Fibroblast of lung (primary cell): ENCODE results near the gene MTM1. TPM values are rescaled to one million over a fixed set of nuclear protein-coding genes. Genes with fewer than 3 reads are reported as not detected.

Experiments used
- DNase-seq, 2 donors: peaks; one replicate each; pipeline versions ENCODE4 v3.0.0 to v3.0.0-alpha.2; 2010; ENCODE audit warnings: low read depth in 2 of 2
- H2AFZ ChIP-seq: 2 replicates; pipeline ENCODE4 v1.5.1; 2012; ENCODE audit warnings: low read length, control low read depth, inconsistent platforms
- H3K27ac ChIP-seq: 2 replicates; pipeline ENCODE4 v1.5.1; 2011; ENCODE audit warnings: low read length, control low read depth; ENCODE audit not compliant: insufficient read depth
- H3K27me3 ChIP-seq: 2 replicates; pipeline ENCODE4 v1.5.1; 2011; ENCODE audit warnings: mild to moderate bottlenecking, low read length; ENCODE audit not compliant: control insufficient read depth, insufficient read depth
- H3K36me3 ChIP-seq: 2 replicates; pipeline ENCODE4 v1.5.1; 2011; ENCODE audit warnings: low read length; ENCODE audit not compliant: control insufficient read depth, insufficient read depth
- H3K4me1 ChIP-seq: 2 replicates; pipeline ENCODE4 v1.5.1; 2011; ENCODE audit warnings: low read length; ENCODE audit not compliant: control insufficient read depth, insufficient read depth; ENCODE audit errors: extremely low read depth
- H3K4me2 ChIP-seq: 2 replicates; pipeline ENCODE4 v1.5.1; 2011; ENCODE audit warnings: low read length, control low read depth; ENCODE audit not compliant: insufficient read depth; ENCODE audit errors: extremely low read depth
- H3K4me3 ChIP-seq, 4 experiments: fragments of 200-600 bp in 1 of 4; sonication (generic) in 1 of 4; replicated peaks in 1 of 4; 2 replicates each; pipeline ENCODE4 v1.5.1; 2011 to 2016; ENCODE audit warnings: low read length in 4 of 4, low read depth in 3 of 4, mild to moderate bottlenecking in 3 of 4, control low read depth in 2 of 4, inconsistent platforms in 1 of 4, mixed read lengths in 1 of 4; ENCODE audit not compliant: insufficient read depth in 1 of 4; ENCODE audit errors: control extremely low read depth in 1 of 4
- H3K79me2 ChIP-seq: 2 replicates; pipeline ENCODE4 v1.5.1; 2012; ENCODE audit warnings: mild to moderate bottlenecking, low read length, inconsistent platforms; ENCODE audit not compliant: control insufficient read depth, insufficient read depth
- H3K9ac ChIP-seq: 2 replicates; pipeline ENCODE4 v1.5.1; 2011; ENCODE audit warnings: mild to moderate bottlenecking, low read length, control low read depth; ENCODE audit not compliant: insufficient read depth
- H3K9me3 ChIP-seq: 2 replicates; pipeline ENCODE4 v1.5.1; 2012; ENCODE audit warnings: low read depth, low read length; ENCODE audit not compliant: control insufficient read depth, insufficient read depth
- H4K20me1 ChIP-seq: 2 replicates; pipeline ENCODE4 v1.5.1; 2011; ENCODE audit warnings: low read length; ENCODE audit not compliant: control insufficient read depth, insufficient read depth; ENCODE audit errors: extremely low read depth
- EZH2 ChIP-seq: IDR thresholded peaks from 2 replicates; pipeline ENCODE4 v1.5.1; 2012; ENCODE audit warnings: low read length, control low read depth, mild to moderate bottlenecking; ENCODE audit errors: missing control alignments
- polyA plus RNA-seq, 2 donors: library from polyadenylated mRNA; depleted of rRNA in 1 of 2; stranded (reverse) in 1 of 2; unstranded in 1 of 2; fragments of >200 nt; gene quantifications; 2 replicates each; pipeline ENCODE4 v1.2.1, GENCODE V29; 2011 to 2012; ENCODE audit warnings: missing spikeins in 1 of 2
- total RNA-seq: library from RNA; depleted of rRNA; stranded (reverse); fragments of >200 nt; gene quantifications from 2 replicates; pipeline ENCODE4 v1.2.1, GENCODE V29; 2014
- TF ChIP-seq, protein P1 (sequence below), 2 donors: IDR thresholded peaks in 1 of 2; conservative IDR thresholded peaks in 1 of 2; 1 replicate in 1 of 2; 2 replicates in 1 of 2; pipeline ENCODE4 v1.5.1; 2011 to 2012; ENCODE audit warnings: low read length in 2 of 2, control low read depth in 1 of 2, inconsistent platforms in 1 of 2, low read depth in 1 of 2, mild to moderate bottlenecking in 1 of 2

MTM1 gene
- total and polyA plus RNA-seq, 2 donors (not counting 1 experiment from before 2014, with no cell fraction given): 5.0 to 15.2 TPM

DNA sequence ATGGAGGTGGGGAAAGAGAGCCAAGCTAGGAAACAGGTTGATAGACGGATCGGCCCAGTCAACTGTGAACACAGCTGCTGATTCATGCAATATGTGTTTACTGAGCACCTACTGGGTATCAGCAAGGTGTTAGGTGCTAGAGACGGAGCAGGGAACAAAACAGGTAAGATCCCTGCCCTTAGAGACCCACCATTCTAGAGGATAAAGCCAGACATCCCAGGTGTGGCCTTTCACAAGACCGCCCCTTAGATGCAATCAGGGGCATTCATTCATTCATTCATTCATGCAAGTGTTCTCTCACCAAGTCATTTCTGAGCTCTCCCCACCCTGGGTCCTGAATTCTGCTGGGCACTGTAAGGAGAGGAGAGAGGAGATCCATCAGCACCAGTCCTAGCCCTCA is 20.2 kb upstream of the MTM1 start:
- Histone ChIP-seq H3K27me3 (no peaks in the 10 kb centered on the region), H3K27ac (no peak overlapping the region), H3K79me2 (no peaks in the 10 kb centered on the region), H2AFZ (no peak overlapping the region), H3K9ac (no peak overlapping the region), H3K4me2 (no peak overlapping the region), H3K9me3 (no peaks in the 10 kb centered on the region), H3K4me3 (no peak overlapping the region), H3K4me1 (peaks cover 3% of the 10 kb centered on the region), H4K20me1 (no peaks in the 10 kb centered on the region), H3K36me3 (no peaks in the 10 kb centered on the region)
- TF ChIP-seq, protein P1, sequence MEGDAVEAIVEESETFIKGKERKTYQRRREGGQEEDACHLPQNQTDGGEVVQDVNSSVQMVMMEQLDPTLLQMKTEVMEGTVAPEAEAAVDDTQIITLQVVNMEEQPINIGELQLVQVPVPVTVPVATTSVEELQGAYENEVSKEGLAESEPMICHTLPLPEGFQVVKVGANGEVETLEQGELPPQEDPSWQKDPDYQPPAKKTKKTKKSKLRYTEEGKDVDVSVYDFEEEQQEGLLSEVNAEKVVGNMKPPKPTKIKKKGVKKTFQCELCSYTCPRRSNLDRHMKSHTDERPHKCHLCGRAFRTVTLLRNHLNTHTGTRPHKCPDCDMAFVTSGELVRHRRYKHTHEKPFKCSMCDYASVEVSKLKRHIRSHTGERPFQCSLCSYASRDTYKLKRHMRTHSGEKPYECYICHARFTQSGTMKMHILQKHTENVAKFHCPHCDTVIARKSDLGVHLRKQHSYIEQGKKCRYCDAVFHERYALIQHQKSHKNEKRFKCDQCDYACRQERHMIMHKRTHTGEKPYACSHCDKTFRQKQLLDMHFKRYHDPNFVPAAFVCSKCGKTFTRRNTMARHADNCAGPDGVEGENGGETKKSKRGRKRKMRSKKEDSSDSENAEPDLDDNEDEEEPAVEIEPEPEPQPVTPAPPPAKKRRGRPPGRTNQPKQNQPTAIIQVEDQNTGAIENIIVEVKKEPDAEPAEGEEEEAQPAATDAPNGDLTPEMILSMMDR (conservative IDR thresholded peaks at IDR 0.05 in 1 of 2, IDR thresholded peaks at IDR 0.05 in 1 of 2; ENCODE audit: low read depth in 1 of 2, low read length in 2 of 2): no peak
- no peak for TF ChIP-seq EZH2
- DNase-seq: no peak

DNA sequence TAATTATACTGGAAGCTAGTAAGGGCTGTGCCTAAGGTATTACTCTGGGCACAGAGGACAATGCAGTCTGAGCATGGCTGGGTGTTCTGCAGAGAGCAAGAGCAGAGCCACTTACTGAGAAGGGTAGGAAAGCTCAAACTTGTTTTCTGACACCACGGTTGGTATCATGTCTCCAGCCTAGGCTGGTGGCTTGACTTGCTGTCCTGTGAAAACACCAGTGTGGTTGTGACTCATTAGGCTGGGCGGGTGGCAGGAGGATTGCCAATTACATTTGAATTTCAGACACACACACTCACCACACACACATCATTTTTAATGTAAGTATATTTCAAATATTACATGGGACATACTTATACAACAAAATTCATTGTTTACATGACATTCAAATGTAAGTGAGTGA is 19.7 kb upstream of the MTM1 start:
- no peak overlapping the region for H3K4me2 ChIP-seq
- peak; percentile 34 to 57 for DNase-seq
- no peak overlapping the region for H3K27ac ChIP-seq
- H2AFZ ChIP-seq: no peak overlapping the region
- H3K4me3 ChIP-seq: no peak overlapping the region
- no peaks in the 10 kb centered on the region for H3K79me2 ChIP-seq
- H3K9me3 ChIP-seq: no peaks in the 10 kb centered on the region
- no peak overlapping the region for H3K9ac ChIP-seq
- H3K27me3 ChIP-seq: no peaks in the 10 kb centered on the region
- H3K4me1 ChIP-seq: peaks cover 3% of the 10 kb centered on the region
- no peak for TF ChIP-seq EZH2
- TF ChIP-seq, protein P1 (conservative IDR thresholded peaks at IDR 0.05 in 1 of 2, IDR thresholded peaks at IDR 0.05 in 1 of 2; ENCODE audit: low read depth in 1 of 2, low read length in 2 of 2): no peak
- H3K36me3 ChIP-seq: no peaks in the 10 kb centered on the region
- no peaks in the 10 kb centered on the region for H4K20me1 ChIP-seq

DNA sequence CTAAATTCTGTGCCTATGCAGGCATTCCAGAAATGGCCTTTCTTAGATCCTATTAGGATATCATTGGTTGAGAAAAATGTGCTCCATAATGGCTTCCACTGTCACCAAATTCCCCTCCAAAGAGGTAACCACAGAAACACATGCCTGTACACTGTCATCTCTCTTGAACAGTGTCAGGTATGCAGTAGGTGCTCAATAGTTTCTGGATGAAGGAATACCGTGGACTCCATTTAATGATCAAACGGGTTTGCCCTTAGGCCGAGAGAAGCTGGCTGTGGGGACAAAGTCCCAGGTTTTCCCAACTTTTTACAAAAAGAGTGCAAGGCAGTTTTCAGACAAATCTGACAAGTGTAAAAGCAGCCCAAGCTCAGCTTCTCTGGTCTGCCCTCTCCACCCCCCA is 16.5 kb upstream of the MTM1 start:
- no peak overlapping the region for H3K27ac ChIP-seq
- peaks cover 3% of the 10 kb centered on the region for H3K4me1 ChIP-seq
- no peaks in the 10 kb centered on the region for H3K79me2 ChIP-seq
- H4K20me1 ChIP-seq: no peaks in the 10 kb centered on the region
- no peak overlapping the region for H3K9ac ChIP-seq
- no peak for DNase-seq
- no peaks in the 10 kb centered on the region for H3K36me3 ChIP-seq
- no peak overlapping the region for H3K4me3 ChIP-seq
- TF ChIP-seq EZH2: no peak
- TF ChIP-seq, protein P1 (conservative IDR thresholded peaks at IDR 0.05 in 1 of 2, IDR thresholded peaks at IDR 0.05 in 1 of 2; ENCODE audit: low read depth in 1 of 2, low read length in 2 of 2): no peak
- H2AFZ ChIP-seq: no peak overlapping the region
- H3K27me3 ChIP-seq: no peaks in the 10 kb centered on the region
- H3K9me3 ChIP-seq: no peaks in the 10 kb centered on the region
- H3K4me2 ChIP-seq: no peak overlapping the region
